Measurements from ENCODE around the gene MTHFD1. TPM values are rescaled to one million over a fixed set of nuclear protein-coding genes. Genes with fewer than 3 reads are reported as not detected.

MTHFD1 gene
- total and polyA plus RNA-seq, 9 of the 15 experiments (the other 6 are each of a cell fraction or from before 2014, with no cell fraction given), result 66.7 to 158 (median 90.9) TPM

GRCh38 chr14:64504897-64505794, 117.0 kb downstream of the MTHFD1 start (continued):
- peak; percentile 75 for TF ChIP-seq CHD7 (IDR thresholded peaks at IDR 0.05; ENCODE audit: low read depth, low read length)
- TF ChIP-seq ZBTB33 (CRISPR knock-in tag; IDR thresholded peaks at IDR 0.05), result no peak; the same call in 1 of the 2 replicates
- TF ChIP-seq E2F8 (IDR thresholded peaks at IDR 0.05; ENCODE audit: low read depth, partially characterized antibody), result no peak
- TF ChIP-seq DDX20 (tag; IDR thresholded peaks at IDR 0.05; ENCODE audit: low read depth), result no peak
- no peak for TF ChIP-seq HOXB6 (CRISPR knock-in tag; IDR thresholded peaks at IDR 0.05; ENCODE audit: borderline replicate concordance)
- no peak for TF ChIP-seq NR1H2 (CRISPR knock-in tag; IDR thresholded peaks at IDR 0.05)
- TF ChIP-seq ZNF717 (CRISPR knock-in tag; IDR thresholded peaks at IDR 0.05), result no peak
- TF ChIP-seq NCOA2 (IDR thresholded peaks at IDR 0.05; ENCODE audit: partially characterized antibody in 2 of 2), result no peak
- TF ChIP-seq NRF1 (conservative IDR thresholded peaks at IDR 0.05 in 1 of 2, IDR thresholded peaks at IDR 0.05 in 1 of 2), result peak; percentile 12 to 22; a peak in 2 of 4 replicates
